K562 (cell line): Measurements from ENCODE around the gene C6orf163. TPM values are rescaled to one million over a fixed set of nuclear protein-coding genes. Genes with fewer than 3 reads are reported as not detected.

Experiments used
- ATAC-seq: fragments of 200-7000 bp; cut with Tn5 transposase; 3 replicates; pipeline ENCODE4 v1.9.1; 2020; ENCODE audit warnings: moderate library complexity
- BruUV-seq: library from RNA; stranded (reverse); fragments of 400-500 nt; replicated peaks from 2 replicates; lab custom pipeline; 2021; lab: Mats Ljungman, UMichigan
- CTCF ChIA-PET: fragments of 300-600 bp; formaldehyde crosslinking; extraction: SDS; loops from one replicate; lab custom pipeline; 2021; ENCODE audit warnings: low intra/inter-chr PET ratio; lab: Yijun Ruan, JAX
- POLR2A ChIA-PET: fragments of 300-600, 350-650 bp; sonication (Branson Sonifier 250); formaldehyde crosslinking; extraction: SDS; loops from one replicate; lab custom pipeline; 2021; ENCODE audit warnings: antibody characterized with exemption, inconsistent platforms; lab: Yijun Ruan, JAX
- DNase-seq, 4 experiments: peaks; one replicate each; pipeline versions ENCODE4 v3.0.0 to v3.0.0-alpha.2; 2011 to 2018; ENCODE audit warnings: low spot score in 3 of 4, mixed read lengths in 3 of 4; ENCODE audit errors: extremely low read depth in 1 of 4
- FAIRE-seq: peaks from 2 replicates; lab custom pipeline; 2011; peaks lifted over from hg19 to GRCh38; lab: Jason Lieb, UNC
- H2AFZ ChIP-seq: 2 replicates; pipeline ENCODE4 v1.6.0; 2011; ENCODE audit warnings: low read depth, low read length, control low read depth, inconsistent platforms
- H3K27ac ChIP-seq: fragments of 200-600 bp; 3 replicates; pipeline ENCODE4 v1.8.0; 2011; ENCODE audit warnings: low read depth, mild to moderate bottlenecking, control low read depth, inconsistent platforms, low read length, moderate library complexity, mixed read lengths; ENCODE audit errors: extremely low read depth
- H3K27me3 ChIP-seq, 2 experiments: fragments of 300-600 bp in 1 of 2; 2 replicates in 1 of 2; 3 replicates in 1 of 2; pipeline versions ENCODE4 v1.6.0 to v1.8.0; 2011; ENCODE audit warnings: inconsistent platforms in 2 of 2, low read length in 2 of 2, mild to moderate bottlenecking in 1 of 2, mixed read lengths in 1 of 2, moderate library complexity in 1 of 2; ENCODE audit not compliant: control insufficient read depth in 2 of 2, insufficient read depth in 2 of 2
- H3K36me3 ChIP-seq: fragments of 300-600 bp; 3 replicates; pipeline ENCODE4 v1.8.0; 2011; ENCODE audit warnings: mild to moderate bottlenecking, low read length, inconsistent platforms; ENCODE audit not compliant: control insufficient read depth, insufficient read depth
- H3K4me1 ChIP-seq, 2 experiments: fragments of 200-600 bp in 1 of 2; replicated peaks in 1 of 2; 2 replicates in 1 of 2; 3 replicates in 1 of 2; pipeline versions ENCODE4 v1.5.1 to v1.8.0; 2011; ENCODE audit warnings: inconsistent platforms in 2 of 2, low read length in 2 of 2, mild to moderate bottlenecking in 1 of 2, mixed read lengths in 1 of 2, moderate library complexity in 1 of 2; ENCODE audit not compliant: control insufficient read depth in 2 of 2, insufficient read depth in 2 of 2
- H3K4me2 ChIP-seq: 2 replicates; pipeline ENCODE4 v1.6.1; 2011; ENCODE audit warnings: low read length, control low read depth, inconsistent platforms, mixed read lengths; ENCODE audit not compliant: insufficient read depth
- H3K4me3 ChIP-seq: fragments of 200-600 bp; sonication (generic), shearing (Covaris generic); 2 replicates; pipeline ENCODE4 v1.5.1; 2016; ENCODE audit warnings: control low read depth, inconsistent platforms
- H3K79me2 ChIP-seq: fragments of 200-600 bp; 3 replicates; pipeline ENCODE4 v1.8.0; 2011; ENCODE audit warnings: low read length, inconsistent platforms; ENCODE audit not compliant: control insufficient read depth, insufficient read depth
- H3K9ac ChIP-seq, 2 experiments: 2 replicates each; pipeline versions ENCODE4 v1.6.0 to v1.6.1; 2011; ENCODE audit warnings: low read depth in 2 of 2, low read length in 2 of 2, control low read depth in 1 of 2, inconsistent platforms in 1 of 2, mild to moderate bottlenecking in 1 of 2, mixed read lengths in 1 of 2; ENCODE audit not compliant: insufficient read depth in 1 of 2
- H3K9me1 ChIP-seq: one replicate; pipeline ENCODE4 v1.6.0; 2011; ENCODE audit warnings: inconsistent platforms, mild to moderate bottlenecking, low read length, moderate library complexity; ENCODE audit not compliant: control insufficient read depth, insufficient read depth
- H3K9me3 ChIP-seq: replicated peaks from 2 replicates; pipeline ENCODE4 v1.5.1; 2011; ENCODE audit warnings: low read depth, low read length, inconsistent platforms; ENCODE audit not compliant: control insufficient read depth, insufficient read depth
- H4K20me1 ChIP-seq: replicated peaks from 2 replicates; pipeline ENCODE4 v1.6.1; 2011; ENCODE audit warnings: low read length, inconsistent platforms, mixed read lengths; ENCODE audit not compliant: control insufficient read depth, insufficient read depth
- EWSR1 ChIP-seq: fragments of 450-650 bp; IDR thresholded peaks from 2 replicates; pipeline ENCODE4 v1.6.1; 2018; ENCODE audit warnings: borderline replicate concordance, mild to moderate bottlenecking, low read depth, moderate library complexity; ENCODE audit not compliant: partially characterized antibody
- FOXJ2 ChIP-seq: fragments of 200-800 bp; sonication (Bioruptor generic); IDR thresholded peaks from 2 replicates; pipeline ENCODE4 v1.6.1; 2016; ENCODE audit warnings: missing genetic modification characterization, missing compliant biosample characterization
- FOXP4 ChIP-seq: sonication (generic); formaldehyde crosslinking; IDR thresholded peaks from 2 replicates; pipeline ENCODE4 v1.8.0; 2022; ENCODE audit warnings: mild to moderate bottlenecking, missing genetic modification reagents, borderline replicate concordance
- HDGF ChIP-seq: fragments of 450-650 bp; IDR thresholded peaks from 2 replicates; pipeline ENCODE4 v1.6.1; 2016
- MTA1 ChIP-seq: fragments of 450-650 bp; IDR thresholded peaks from 2 replicates; pipeline ENCODE4 v1.6.1; 2017; ENCODE audit warnings: borderline replicate concordance
- NKRF ChIP-seq: fragments of 450-650 bp; IDR thresholded peaks from 2 replicates; pipeline ENCODE4 v1.6.1; 2016; ENCODE audit warnings: borderline replicate concordance
- POLR2AphosphoS2 ChIP-seq: IDR thresholded peaks from 2 replicates; pipeline ENCODE4 v1.6.1; 2012; ENCODE audit warnings: low read length, improper control_type of control experiment
- TCF7L2 ChIP-seq: fragments of 150-350 bp; IDR thresholded peaks from 2 replicates; pipeline ENCODE4 v1.6.1; 2016; ENCODE audit warnings: low read depth, mild to moderate bottlenecking, low read length, moderate library complexity
- ZBTB43 ChIP-seq: sonication (generic); formaldehyde crosslinking; IDR thresholded peaks from 2 replicates; pipeline ENCODE4 v1.8.0; 2023; ENCODE audit warnings: mild to moderate bottlenecking, missing genetic modification reagents
- WGBS: fragments of 100-300 bp; shearing (Covaris generic); methylation state at CpG from one replicate; pipeline ENCODE4 v1.1.6; 2016; ENCODE audit warnings: low coverage, mixed read lengths; ENCODE audit not compliant: insufficient coverage; ENCODE audit errors: missing lambda C conversion rate; 5-methylcytosine and 5-hydroxymethylcytosine counted together
- in situ Hi-C: fragments of 300-500 bp; cut with MboI; formaldehyde crosslinking; loops from 4 replicates; pipeline ENCODE4 v1.15.0; 2018; ENCODE audit warnings: inconsistent platforms, mixed read lengths
- intact Hi-C: fragments of 100-400 bp; cut with micrococcal nuclease; formaldehyde crosslinking; loops from 2 replicates; pipeline ENCODE4 v1.14.2; 2022
- polyA plus RNA-seq, 8 experiments: library from polyadenylated mRNA; depleted of rRNA in 4 of 8; stranded (reverse) in 5 of 8; unstranded in 3 of 8; fragments of >200 nt; fragmentation: Nextera tagmentation in 2 of 8; fragmentation: Illumina TruSeq in 1 of 8; extraction: Ambion mirVana in 2 of 8; extraction: Trizol in 1 of 8; gene quantifications; 2 replicates each; pipeline versions ENCODE4 v1.2.1 to v1.2.3, GENCODE V29; 2011 to 2014; ENCODE audit warnings: inconsistent platforms in 1 of 8, missing spikeins in 1 of 8
- total RNA-seq, 7 experiments: library from RNA; depleted of rRNA in 6 of 7; stranded (reverse); fragments of >200 nt in 6 of 7; fragmentation: Illumina TruSeq in 2 of 7; extraction: Trizol in 2 of 7; gene quantifications; 2 replicates each; pipeline versions ENCODE4 v1.2.1 to v1.2.3, GENCODE V29; 2011 to 2021; ENCODE audit warnings: low replicate concordance in 1 of 7

Gene C6orf163
- total and polyA plus RNA-seq, 9 of the 15 experiments (the other 6 are each of a cell fraction or from before 2014, with no cell fraction given): 0.67 to 4.7 (median 1.5) TPM

GRCh38 chr6:87356181-87356580 lies 11.6 kb downstream of the C6orf163 start:
- Histone ChIP-seq H3K79me2 (no peaks in the 10 kb centered on the region), H3K9me1 (no peaks in the 10 kb centered on the region), H3K4me2 (no peak overlapping the region), H3K27ac (no peak overlapping the region), H2AFZ (no peak overlapping the region), H4K20me1 (no peaks in the 10 kb centered on the region), H3K9ac (no peak overlapping the region), H3K4me3 (no peak overlapping the region), H3K4me1 (no peaks in the 10 kb centered on the region), H3K9me3 (no peaks in the 10 kb centered on the region), H3K27me3 (no peaks in the 10 kb centered on the region), H3K36me3 (no peaks in the 10 kb centered on the region)
- ChIA-PET CTCF (no interaction called here), POLR2A (interaction anchor here (1.9 kb wide), 1 partner anchor 9 kb away, joined by 4 read pairs; no protein-coding TSS in a partner anchor)
- in situ Hi-C loops (no loop called here), intact Hi-C loops (no loop called here)
- FAIRE-seq: no peak
- no peak for ATAC-seq
- no peak for DNase-seq
- 89% methylated on average over 4 of the region's 4 CpGs for WGBS
- no TSS peak for BruUV-seq
- no peak for TF ChIP-seq ZBTB43 (CRISPR knock-in tag)

GRCh38 chr6:87357479-87358196 lies 13.0 kb downstream of the C6orf163 start:
- Histone ChIP-seq H3K27ac (no peak overlapping the region), H3K4me2 (no peak overlapping the region), H3K4me3 (no peak overlapping the region), H3K9me1 (no peaks in the 10 kb centered on the region), H3K9ac (no peak overlapping the region), H4K20me1 (no peaks in the 10 kb centered on the region), H3K36me3 (no peaks in the 10 kb centered on the region), H3K4me1 (no peaks in the 10 kb centered on the region), H3K27me3 (no peaks in the 10 kb centered on the region), H3K79me2 (no peaks in the 10 kb centered on the region), H3K9me3 (no peaks in the 10 kb centered on the region), H2AFZ (no peak overlapping the region)
- POLR2A ChIA-PET: no interaction called here
- no TSS peak for BruUV-seq
- CTCF ChIA-PET: no interaction called here
- ATAC-seq (no peak), DNase-seq (no peak), FAIRE-seq (no peak)
- intact Hi-C loops: no loop called here
- WGBS: 63% methylated on average over 3 of the region's 3 CpGs
- in situ Hi-C loops: no loop called here
- TF ChIP-seq FOXJ2 (tag) (no peak), FOXP4 (no peak), EWSR1 (no peak), HDGF (no peak), MTA1 (no peak), TCF7L2 (no peak), POLR2AphosphoS2 (no peak), NKRF (no peak)
